ENCODE results near the gene FSCN2. TPM values are rescaled to one million over a fixed set of nuclear protein-coding genes. Genes with fewer than 3 reads are reported as not detected.
"Not testable (repeated sequence)": the region's sequence is repeated elsewhere in the genome, so short reads cannot be mapped to it uniquely, and the experiment has no call there.

FSCN2 gene
- total and polyA plus RNA-seq, 8 donors: 2.5 to 15.3 (median 10.7) TPM

DNA sequence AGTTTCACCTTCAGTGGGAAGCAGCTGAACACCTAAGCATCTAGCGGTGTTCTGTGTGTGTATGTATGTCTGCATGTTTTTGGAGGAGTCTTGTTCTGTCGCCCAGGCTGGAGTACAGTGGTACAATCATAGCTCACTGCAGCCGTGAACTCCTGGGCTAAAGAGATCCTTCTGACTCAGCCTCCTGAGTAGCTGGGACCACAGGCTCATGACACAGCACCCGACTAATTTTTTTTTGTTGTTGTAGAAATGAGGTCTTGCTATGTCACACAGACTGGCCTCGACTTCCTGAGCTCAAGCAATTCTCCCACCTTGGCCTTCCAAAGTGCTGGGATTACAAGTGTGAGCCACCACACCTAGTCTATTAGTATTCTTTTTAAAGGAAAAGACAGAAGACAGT lies 54.2 kb downstream of the FSCN2 start:
- FAIRE-seq (no peak), ATAC-seq (no peak), DNase-seq (no peak)
- Histone ChIP-seq H3K27ac (no peak overlapping the region), H3K4me3 (no peak overlapping the region), H3K4me1 (no peaks in the 10 kb centered on the region), H3K27me3 (no peaks in the 10 kb centered on the region), H3K36me3 (peaks cover 0 to 16% (median 6%) of the 10 kb centered on the region in 3 donors), H3K9me3 (no peaks in the 10 kb centered on the region)
- WGBS, 2 donors: 93 to 94% methylated on average over 5 of the region's 5 CpGs
- intact Hi-C loops (cut with DNase I): no loop called here
- no peak for TF ChIP-seq CTCF (IDR thresholded peaks at IDR 0.05)

DNA sequence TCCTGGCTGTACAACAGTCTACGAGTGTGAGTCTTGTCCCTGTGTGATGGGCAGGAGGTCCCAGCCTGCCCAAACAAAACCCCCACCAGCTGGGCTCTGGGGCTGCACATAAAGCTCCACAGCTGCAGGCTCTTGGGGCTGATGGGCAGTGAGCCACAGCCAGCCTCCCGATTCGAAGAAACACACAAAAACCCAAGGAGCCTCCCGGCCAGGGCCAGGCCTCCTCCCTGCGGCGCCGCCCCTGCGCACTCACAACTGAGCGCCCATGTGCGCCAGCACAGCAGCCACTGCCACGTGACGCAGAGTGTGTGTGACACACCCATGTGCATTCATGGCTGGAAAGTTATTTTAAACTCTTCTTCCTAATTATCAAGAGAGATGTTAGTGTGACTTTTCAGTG lies 54.6 kb downstream of the FSCN2 start:
- H3K9me3 ChIP-seq: no peaks in the 10 kb centered on the region
- H3K4me1 ChIP-seq: no peaks in the 10 kb centered on the region
- no peak for FAIRE-seq
- H3K4me3 ChIP-seq: no peak overlapping the region
- ATAC-seq: no peak
- H3K27me3 ChIP-seq: no peaks in the 10 kb centered on the region
- H3K36me3 ChIP-seq: peaks cover 0 to 17% (median 7%) of the 10 kb centered on the region in 3 donors
- DNase-seq: no peak
- no peak overlapping the region for H3K27ac ChIP-seq
- WGBS, 2 donors: 90 to 96% methylated on average over 12 of the region's 12 CpGs
- TF ChIP-seq CTCF (IDR thresholded peaks at IDR 0.05): no peak
- intact Hi-C loops (cut with DNase I): no loop called here

DNA sequence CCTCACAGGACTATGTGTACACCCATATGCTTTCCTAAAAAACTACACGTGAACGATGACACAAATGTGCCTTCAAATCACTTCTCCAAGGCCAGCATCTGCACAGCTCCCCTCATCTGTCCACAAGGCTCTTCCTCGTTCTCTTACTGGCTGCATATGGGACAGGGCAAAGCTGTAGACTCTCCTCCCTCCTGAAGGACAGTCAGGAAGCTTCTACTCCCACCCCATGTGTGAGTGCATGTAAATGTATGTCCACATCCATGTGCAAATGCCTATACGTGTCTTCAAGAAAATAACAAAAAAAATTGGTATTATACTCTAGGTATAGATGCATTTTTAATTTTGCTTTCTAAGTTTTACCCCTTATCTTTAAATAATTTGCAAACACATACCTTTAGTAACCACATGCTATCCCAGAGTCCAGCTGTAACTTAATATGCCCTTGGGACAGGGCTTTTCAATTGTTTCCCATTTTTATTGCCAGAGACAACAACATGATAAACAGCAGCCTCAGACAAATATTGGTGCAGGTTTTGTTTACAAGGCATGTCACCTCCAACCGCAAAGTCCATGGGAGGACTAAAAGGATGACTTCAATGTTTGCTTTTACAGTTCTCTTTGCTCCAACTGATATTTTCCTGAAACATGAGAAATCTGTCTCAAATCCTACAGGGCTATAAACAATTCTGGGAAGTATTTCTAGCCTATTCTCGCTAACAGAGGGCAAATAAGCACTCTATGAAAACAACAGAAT lies 55.6 kb downstream of the FSCN2 start:
- H3K36me3 ChIP-seq: peaks cover 0 to 27% (median 17%) of the 10 kb centered on the region in 3 donors
- no peak overlapping the region for H3K27ac ChIP-seq
- no peaks in the 10 kb centered on the region for H3K4me1 ChIP-seq
- DNase-seq (no peak), ATAC-seq (no peak), FAIRE-seq (no peak)
- H3K27me3 ChIP-seq: no peaks in the 10 kb centered on the region
- 87 to 89% methylated on average over 6 of the region's 6 CpGs for WGBS, 2 donors
- no peak for TF ChIP-seq CTCF (IDR thresholded peaks at IDR 0.05)
- no peak overlapping the region for H3K4me3 ChIP-seq
- intact Hi-C loops (cut with DNase I): no loop called here
- no peaks in the 10 kb centered on the region for H3K9me3 ChIP-seq

GRCh38 chr17:81584771-81585170 lies 56.6 kb downstream of the FSCN2 start:
- H3K36me3 ChIP-seq: peaks cover 0 to 28% (median 20%) of the 10 kb centered on the region in 3 donors

GRCh38 chr17:81586096-81586495 lies 57.9 kb downstream of the FSCN2 start:
- no peak for TF ChIP-seq CTCF (IDR thresholded peaks at IDR 0.05)
- Histone ChIP-seq H3K9me3 (no peaks in the 10 kb centered on the region), H3K4me1 (no peaks in the 10 kb centered on the region), H3K36me3 (peaks cover 0 to 28% (median 20%) of the 10 kb centered on the region in 3 donors), H3K4me3 (no peak overlapping the region), H3K27ac (no peak overlapping the region), H3K27me3 (no peaks in the 10 kb centered on the region)
- intact Hi-C loops (cut with DNase I): no loop called here
- 88 to 95% methylated on average over 4 of the region's 4 CpGs for WGBS, 2 donors
- no peak for DNase-seq
- no peak for ATAC-seq
- FAIRE-seq: no peak

More at GRCh38 chr17:81584771-81585170, 56.6 kb downstream of the FSCN2 start:
- DNase-seq; H3K27me3 ChIP-seq; H3K4me1 ChIP-seq; ATAC-seq; H3K4me3 ChIP-seq; intact Hi-C loops (cut with DNase I); H3K27ac ChIP-seq; H3K9me3 ChIP-seq; FAIRE-seq: not testable (repeated sequence)
- WGBS, 2 donors: 95% methylated on average over 11 to 14 of the region's 14 CpGs

Other genes with a start within 250 kb of the FSCN2 start
- gene SLC38A10, start 233.1 kb upstream of the FSCN2 start, total RNA-seq: 100 to 1,000 TPM in 1 of 6 donors, 10 to 100 TPM in 5; 72.8 to 119 (median 95.7) TPM
- gene SLC38A10, start 233.1 kb upstream of the FSCN2 start, polyA plus RNA-seq: 100 to 1,000 TPM; 138 to 190 TPM
- gene BAHCC1, start 132.9 kb upstream of the FSCN2 start, total RNA-seq: 10 to 100 TPM in 2 of 6 donors, 1 to 10 TPM in 4; 8.0 to 11.5 (median 9.6) TPM
- gene BAHCC1, start 132.9 kb upstream of the FSCN2 start, polyA plus RNA-seq: 10 to 100 TPM; 11.4 to 24.1 TPM
- gene ACTG1, start 15.6 kb upstream of the FSCN2 start, total RNA-seq: 1,000 to 10,000 TPM; 1,458 to 2,872 (median 2,024) TPM
- 1,000 to 10,000 TPM in 1 of 2 donors, 100 to 1,000 TPM in 1; 889 to 1,003 TPM for gene ACTG1, start 15.6 kb upstream of the FSCN2 start, polyA plus RNA-seq
- gene FAAP100, start 24.0 kb downstream of the FSCN2 start, total RNA-seq: 10 to 100 TPM in 5 of 6 donors, 1 to 10 TPM in 1; 9.4 to 17.5 (median 12.2) TPM
- gene FAAP100, start 24.0 kb downstream of the FSCN2 start, polyA plus RNA-seq: 10 to 100 TPM; 40.0 to 66.0 TPM
- gene NPLOC4, start 108.7 kb downstream of the FSCN2 start, total RNA-seq: 10 to 100 TPM; 32.8 to 54.8 (median 36.4) TPM
- gene NPLOC4, start 108.7 kb downstream of the FSCN2 start, polyA plus RNA-seq: 10 to 100 TPM; 32.5 to 34.8 TPM
- 1 to 10 TPM in 2 of 6 donors, under 1 TPM in 4; 0.24 to 1.5 (median 0.84) TPM for gene TSPAN10, start 108.8 kb downstream of the FSCN2 start, total RNA-seq
- gene TSPAN10, start 108.8 kb downstream of the FSCN2 start, polyA plus RNA-seq: 1 to 10 TPM; 2.0 to 2.2 TPM
- under 1 TPM in 2 of 6 donors, not detected in 4; 0.31 to 0.37 TPM for gene PDE6G, start 128.2 kb downstream of the FSCN2 start, total RNA-seq
- under 1 TPM; 0.47 to 0.49 TPM for gene PDE6G, start 128.2 kb downstream of the FSCN2 start, polyA plus RNA-seq
- 10 to 100 TPM in 5 of 6 donors, 1 to 10 TPM in 1; 9.4 to 19.6 (median 13.8) TPM for gene OXLD1, start 138.2 kb downstream of the FSCN2 start, total RNA-seq
- gene OXLD1, start 138.2 kb downstream of the FSCN2 start, polyA plus RNA-seq: 10 to 100 TPM; 48.2 to 57.2 TPM
- 10 to 100 TPM in 1 of 6 donors, 1 to 10 TPM in 5; 2.9 to 11.0 (median 5.6) TPM for gene CCDC137, start 138.4 kb downstream of the FSCN2 start, total RNA-seq
- gene CCDC137, start 138.4 kb downstream of the FSCN2 start, polyA plus RNA-seq: 10 to 100 TPM; 12.5 to 50.4 TPM
- 10 to 100 TPM; 10.5 to 18.3 (median 13.1) TPM for gene ARL16, start 155.4 kb downstream of the FSCN2 start, total RNA-seq
- 100 to 1,000 TPM; 102 to 119 TPM for gene ARL16, start 155.4 kb downstream of the FSCN2 start, polyA plus RNA-seq
- gene HGS, start 155.6 kb downstream of the FSCN2 start, total RNA-seq: 10 to 100 TPM; 39.3 to 56.6 (median 43.0) TPM
- gene HGS, start 155.6 kb downstream of the FSCN2 start, polyA plus RNA-seq: 100 to 1,000 TPM; 135 to 174 TPM
- gene MRPL12, start 175.0 kb downstream of the FSCN2 start, total RNA-seq: 10 to 100 TPM; 18.1 to 46.6 (median 23.7) TPM
- gene MRPL12, start 175.0 kb downstream of the FSCN2 start, polyA plus RNA-seq: 10 to 100 TPM; 48.8 to 98.7 TPM
- gene SLC25A10, start 183.9 kb downstream of the FSCN2 start, total RNA-seq: 10 to 100 TPM; 12.0 to 40.1 (median 17.3) TPM
- gene SLC25A10, start 183.9 kb downstream of the FSCN2 start, polyA plus RNA-seq: 10 to 100 TPM; 34.6 to 55.8 TPM

Measured in pancreas (tissue), 10 donors.